ENCODE measurements around the gene IZUMO4.

The IZUMO4 gene

GRCh38 chr19:2096480-2097202, at the start of gene IZUMO4:
Gene IZUMO4, plus strand, starts transcription at chr19:2096915. Its CDS starts 31 bp downstream, at chr19:2096946.
- TF ChIP-seq MAX (IDR thresholded peaks at IDR 0.05) (peak; percentile 57), RAD21 (IDR thresholded peaks at IDR 0.05; ENCODE audit: low read depth) (peak; percentile 59), NFIC (IDR thresholded peaks at IDR 0.05) (no peak), USF1 (IDR thresholded peaks at IDR 0.05) (no peak), TAF1 (IDR thresholded peaks at IDR 0.05; ENCODE audit: low read depth) (0 out of 2 replicates have a peak, but pooled peaks have one; percentile 29), TEAD4 (IDR thresholded peaks at IDR 0.05) (no peak), FOXM1 (IDR thresholded peaks at IDR 0.05; ENCODE audit: borderline replicate concordance, low read depth) (no peak), YY1 (IDR thresholded peaks at IDR 0.05; ENCODE audit: low read depth) (no peak)

GRCh38 chr19:2047076-2047448, 49.7 kb upstream of the IZUMO4 start:
- TF ChIP-seq REST (IDR thresholded peaks at IDR 0.05; ENCODE audit: low read depth) (no peak), RAD21 (IDR thresholded peaks at IDR 0.05; ENCODE audit: low read depth) (no peak), FOXM1 (IDR thresholded peaks at IDR 0.05; ENCODE audit: borderline replicate concordance, low read depth) (no peak), TCF12 (IDR thresholded peaks at IDR 0.05; ENCODE audit: low read depth) (no peak), CEBPB (IDR thresholded peaks at IDR 0.05) (no peak), USF1 (IDR thresholded peaks at IDR 0.05) (no peak), NFIC (IDR thresholded peaks at IDR 0.05) (no peak)

GRCh38 chr19:2047449-2048103, 49.1 kb upstream of the IZUMO4 start:
- TF ChIP-seq TEAD4 (IDR thresholded peaks at IDR 0.05): peak; percentile 9; the same call in 1 of the 2 replicates
- TF ChIP-seq YY1 (IDR thresholded peaks at IDR 0.05; ENCODE audit: low read depth): no peak
- no peak for TF ChIP-seq TAF1 (IDR thresholded peaks at IDR 0.05; ENCODE audit: low read depth)
- 0 out of 2 replicates have a peak, but pooled peaks have one; percentile 29 for TF ChIP-seq CEBPB (IDR thresholded peaks at IDR 0.05)
- peak; percentile 84 for TF ChIP-seq TCF12 (IDR thresholded peaks at IDR 0.05; ENCODE audit: low read depth)
- TF ChIP-seq EP300 (IDR thresholded peaks at IDR 0.05; ENCODE audit: borderline replicate concordance): peak; percentile 80
- TF ChIP-seq CREB1 (IDR thresholded peaks at IDR 0.05; ENCODE audit: low read depth): no peak
- no peak for TF ChIP-seq ZBTB7A (IDR thresholded peaks at IDR 0.05; ENCODE audit: low read depth)
- no peak for TF ChIP-seq USF1 (IDR thresholded peaks at IDR 0.05)
- TF ChIP-seq RAD21 (IDR thresholded peaks at IDR 0.05; ENCODE audit: low read depth): 0 out of 2 replicates have a peak, but pooled peaks have one; percentile 5
- TF ChIP-seq FOXM1 (IDR thresholded peaks at IDR 0.05; ENCODE audit: borderline replicate concordance, low read depth): no peak
- no peak for TF ChIP-seq EGR1 (IDR thresholded peaks at IDR 0.05)
- TF ChIP-seq REST (IDR thresholded peaks at IDR 0.05; ENCODE audit: low read depth): no peak
- peak; percentile 38; the same call in 1 of the 2 replicates for TF ChIP-seq MAX (IDR thresholded peaks at IDR 0.05)
- TF ChIP-seq NFIC (IDR thresholded peaks at IDR 0.05): peak; percentile 82

- no peak for TF ChIP-seq USF1 (IDR thresholded peaks at IDR 0.05)
- TF ChIP-seq TCF12 (IDR thresholded peaks at IDR 0.05; ENCODE audit: low read depth): no peak
- no peak for TF ChIP-seq ZBTB7A (IDR thresholded peaks at IDR 0.05; ENCODE audit: low read depth)
Measured at GRCh38 chr19:2048104-2048958, 48.4 kb upstream of the IZUMO4 start.

Measured in Ishikawa (cell line).